Common myeloid progenitor, CD34-positive (primary cell): ENCODE results near the gene KRTAP8-1. TPM values are rescaled to one million over a fixed set of nuclear protein-coding genes. Genes with fewer than 3 reads are reported as not detected.
A peak's percentile ranks its signal among the peaks of the same experiment; 100 is the strongest.

Experiments used
- CTCF ChIA-PET: fragments of 350-600 bp; sonication (Branson Sonifier 250); formaldehyde crosslinking; loops from one replicate; lab custom pipeline; 2021; ENCODE audit warnings: antibody characterized with exemption; lab: Charles Lee
- POLR2A ChIA-PET: fragments of 350-600 bp; sonication (Branson Sonifier 250); formaldehyde crosslinking; loops from one replicate; lab custom pipeline; 2021; ENCODE audit warnings: antibody characterized with exemption; lab: Charles Lee
- DNase-seq, 3 donors: peaks; one replicate each; pipeline versions ENCODE4 v3.0.0 to v3.0.0-alpha.2; 2013
- H3K27ac ChIP-seq, 2 experiments: 1 replicate in 1 of 2; 2 replicates in 1 of 2; pipeline ENCODE4 v1.7.0; 2013; ENCODE audit warnings: inconsistent platforms in 2 of 2, low read length in 2 of 2, mild to moderate bottlenecking in 2 of 2, low read depth in 1 of 2, moderate library complexity in 1 of 2; ENCODE audit not compliant: severe bottlenecking in 2 of 2, insufficient read depth in 1 of 2, poor library complexity in 1 of 2
- H3K27me3 ChIP-seq, 5 experiments: replicated peaks in 2 of 5; 1 replicate in 3 of 5; 2 replicates in 2 of 5; pipeline versions ENCODE4 v1.6.1 to v1.7.0; 2013; ENCODE audit warnings: low read length in 4 of 5, mild to moderate bottlenecking in 2 of 5, moderate library complexity in 2 of 5, inconsistent platforms in 1 of 5; ENCODE audit not compliant: insufficient read depth in 5 of 5, control insufficient read depth in 4 of 5
- H3K36me3 ChIP-seq, 4 experiments: 1 replicate in 2 of 4; 2 replicates in 2 of 4; pipeline versions ENCODE4 v1.6.1 to v1.7.0; 2013; ENCODE audit warnings: low read length in 3 of 4, control low read depth in 1 of 4, mild to moderate bottlenecking in 1 of 4; ENCODE audit not compliant: control insufficient read depth in 4 of 4, insufficient read depth in 4 of 4
- H3K4me1 ChIP-seq, 4 experiments: 1 replicate in 3 of 4; 2 replicates in 1 of 4; pipeline versions ENCODE4 v1.6.1 to v1.7.1; 2013; ENCODE audit warnings: low read length in 3 of 4, mild to moderate bottlenecking in 3 of 4, control low read depth in 1 of 4, inconsistent platforms in 1 of 4, moderate library complexity in 1 of 4; ENCODE audit not compliant: control insufficient read depth in 4 of 4, insufficient read depth in 4 of 4; ENCODE audit errors: control extremely low read depth in 1 of 4
- H3K4me3 ChIP-seq, 7 experiments: 1 replicate in 4 of 7; 2 replicates in 3 of 7; pipeline versions ENCODE4 v1.5.1 to v1.7.0; 2013; ENCODE audit warnings: mild to moderate bottlenecking in 7 of 7, low read length in 6 of 7, moderate library complexity in 6 of 7, inconsistent platforms in 2 of 7, low read depth in 2 of 7, control low read depth in 1 of 7; ENCODE audit not compliant: insufficient read depth in 4 of 7, control insufficient read depth in 1 of 7; ENCODE audit errors: extremely low read depth in 1 of 7
- H3K9me3 ChIP-seq, 5 experiments: 1 replicate in 4 of 5; 2 replicates in 1 of 5; pipeline versions ENCODE4 v1.6.1 to v1.7.1; 2013; ENCODE audit warnings: low read length in 4 of 5, mild to moderate bottlenecking in 2 of 5, inconsistent platforms in 1 of 5, low read depth in 1 of 5, moderate library complexity in 1 of 5; ENCODE audit not compliant: control insufficient read depth in 4 of 5, insufficient read depth in 2 of 5; ENCODE audit errors: control extremely low read depth in 1 of 5
- WGBS: methylation state at CpG from one replicate; pipeline ENCODE4 v1.1.5; 2013; ENCODE audit not compliant: insufficient coverage; 5-methylcytosine and 5-hydroxymethylcytosine counted together
- polyA plus RNA-seq: library from polyadenylated mRNA; unstranded; fragments of 120-200 nt; gene quantifications from one replicate; pipeline ENCODE4 v1.2.1, GENCODE V29; 2013

KRTAP8-1 gene
- polyA plus RNA-seq, result not detected

DNA sequence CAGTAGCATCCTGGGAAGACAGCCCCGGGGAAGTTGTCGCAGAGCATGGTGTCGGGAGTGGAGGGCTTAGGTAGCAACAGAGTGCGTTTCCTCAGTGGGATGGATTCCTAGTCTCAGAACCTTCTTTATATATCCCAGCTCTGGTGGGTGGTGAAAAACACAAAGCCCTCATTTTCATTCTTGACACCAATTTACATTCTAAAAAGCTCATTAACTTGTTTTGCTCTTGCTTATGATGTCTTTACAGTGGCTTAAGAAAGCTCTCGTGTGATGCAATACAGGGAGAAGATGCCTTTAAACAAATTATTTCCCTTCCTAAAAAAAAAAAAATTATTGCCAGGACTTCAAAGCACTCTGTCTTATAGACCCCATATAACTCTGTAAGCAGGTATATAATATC is at the start of gene KRTAP8-1:
Gene KRTAP8-1, minus strand, starts transcription at position 101 of the 400 bp plus-strand sequence. Its CDS starts 54 bp downstream, at position 47.
- Histone ChIP-seq H3K27me3 (no peaks in the 10 kb centered on the region), H3K4me3 (no peak within 1 kb of the TSS), H3K9me3 (no peaks in the 10 kb centered on the region), H3K36me3 (no peaks in the 10 kb centered on the region), H3K27ac (no peak within 1 kb of the TSS), H3K4me1 (no peaks in the 10 kb centered on the region)
- 100% methylated on average over 1 of the region's 5 CpGs for WGBS
- DNase-seq, result no peak
- POLR2A ChIA-PET, result no interaction called here
- CTCF ChIA-PET, result no interaction called here

DNA sequence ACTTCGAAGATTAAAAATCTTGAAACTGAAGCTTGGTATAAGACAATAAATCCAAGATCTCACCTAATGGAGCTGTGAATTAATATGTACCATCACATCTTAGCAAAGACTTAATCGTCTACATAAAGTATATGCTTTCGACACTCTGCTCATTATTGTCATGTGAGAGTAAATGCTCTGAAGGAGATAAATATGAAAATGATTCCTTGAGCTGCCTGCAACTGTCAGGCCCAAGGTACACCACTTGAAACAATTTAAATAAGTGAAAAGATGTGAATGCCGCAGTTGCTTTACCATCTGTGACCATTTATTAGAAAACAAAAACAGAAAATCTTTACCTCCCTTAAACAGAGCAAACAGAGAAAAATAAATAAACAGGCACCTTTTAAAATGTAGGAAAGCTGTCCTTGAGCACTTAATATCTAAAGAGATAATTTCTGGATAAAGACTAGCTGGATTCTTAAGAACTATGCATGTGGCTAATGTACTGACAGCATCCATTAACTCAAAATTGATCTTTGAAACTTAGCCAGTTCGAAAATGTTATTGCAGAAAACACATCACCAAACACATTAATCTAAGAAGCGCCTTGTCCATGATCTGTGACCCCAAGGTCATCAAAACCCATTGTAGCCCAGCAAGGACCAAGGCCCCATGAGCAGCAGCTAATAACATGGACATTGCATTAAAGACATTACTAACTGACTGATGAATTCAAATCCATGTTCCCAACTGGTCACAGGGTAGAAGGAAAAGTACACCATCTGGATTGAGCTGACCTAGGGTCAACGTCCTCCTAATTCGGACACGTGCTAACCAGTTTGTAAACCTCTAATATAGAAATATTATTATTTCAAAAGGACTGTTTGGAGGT is 34.8 kb upstream of the KRTAP8-1 start:
- Histone ChIP-seq H3K27me3 (no peaks in the 10 kb centered on the region), H3K9me3 (no peaks in the 10 kb centered on the region), H3K36me3 (no peaks in the 10 kb centered on the region), H3K27ac (no peak overlapping the region), H3K4me1 (no peaks in the 10 kb centered on the region), H3K4me3 (no peak overlapping the region)
- POLR2A ChIA-PET, result no interaction called here
- 100% methylated on average over 2 of the region's 9 CpGs for WGBS
- DNase-seq, result no peak
- CTCF ChIA-PET, result no interaction called here

- H3K27me3 ChIP-seq, result no peaks in the 10 kb centered on the region
- ChIA-PET CTCF (no interaction called here), POLR2A (no interaction called here)
- H3K4me3 ChIP-seq, result no peak overlapping the region
- DNase-seq, result no peak
- no peak overlapping the region for H3K27ac ChIP-seq
- no peaks in the 10 kb centered on the region for H3K36me3 ChIP-seq
- H3K4me1 ChIP-seq, result no peaks in the 10 kb centered on the region
- no peaks in the 10 kb centered on the region for H3K9me3 ChIP-seq
Measured at GRCh38 chr21:30842990-30843389, 29.9 kb upstream of the KRTAP8-1 start.

GRCh38 chr21:30839304-30839703 is 26.2 kb upstream of the KRTAP8-1 start:
- H3K4me3 ChIP-seq, result no peak overlapping the region
- 39% methylated on average over 4 of the region's 5 CpGs for WGBS
- H3K4me1 ChIP-seq, result no peaks in the 10 kb centered on the region
- CTCF ChIA-PET, result no interaction called here
- H3K9me3 ChIP-seq, result no peaks in the 10 kb centered on the region
- POLR2A ChIA-PET, result no interaction called here
- H3K27ac ChIP-seq, result no peak overlapping the region
- DNase-seq, result peak; percentile 1 to 14 (median 8)
- H3K36me3 ChIP-seq, result no peaks in the 10 kb centered on the region
- H3K27me3 ChIP-seq, result no peaks in the 10 kb centered on the region

- POLR2A ChIA-PET, result no interaction called here
- no peak overlapping the region for H3K4me3 ChIP-seq
- CTCF ChIA-PET, result no interaction called here
- no peak overlapping the region for H3K27ac ChIP-seq
- no peak for DNase-seq
- no peaks in the 10 kb centered on the region for H3K36me3 ChIP-seq
- no peaks in the 10 kb centered on the region for H3K27me3 ChIP-seq
- no peaks in the 10 kb centered on the region for H3K9me3 ChIP-seq
- 100% methylated on average over 3 of the region's 6 CpGs for WGBS
- no peaks in the 10 kb centered on the region for H3K4me1 ChIP-seq
Measured at GRCh38 chr21:30838536-30838935, 25.5 kb upstream of the KRTAP8-1 start.

GRCh38 chr21:30831194-30831765 is 18.2 kb upstream of the KRTAP8-1 start:
- H3K4me3 ChIP-seq, result no peak overlapping the region
- H3K27me3 ChIP-seq, result peaks cover 0 to 2% (median 0%) of the 10 kb centered on the region in 5 experiments
- POLR2A ChIA-PET, result no interaction called here
- WGBS, result no CpG with 5 or more reads among the region's 6 CpGs
- H3K27ac ChIP-seq, result no peak overlapping the region
- CTCF ChIA-PET, result no interaction called here
- peak; percentile 2 to 29 (median 15) for DNase-seq
- H3K4me1 ChIP-seq, result no peaks in the 10 kb centered on the region
- peaks cover 0 to 5% (median 0%) of the 10 kb centered on the region in 5 experiments for H3K9me3 ChIP-seq
- no peaks in the 10 kb centered on the region for H3K36me3 ChIP-seq

- CTCF ChIA-PET, result interaction anchor here (0.7 kb wide), 1 partner anchor 11 kb away, joined by 3 read pairs; no protein-coding TSS in a partner anchor
- WGBS, result 94% methylated on average over 2 of the region's 4 CpGs
Measured at GRCh38 chr21:30829659-30830058, 16.6 kb upstream of the KRTAP8-1 start, which contains the start of gene KRTAP7-1. TSS of gene KRTAP7-1 (minus strand) at chr21:30829759. CDS start at chr21:30829698, 61 bp downstream.

More at GRCh38 chr21:30829659-30830058, 16.6 kb upstream of the KRTAP8-1 start, which contains the start of gene KRTAP7-1:
- Histone ChIP-seq H3K27ac (no peak within 1 kb of the TSS), H3K4me1 (no peaks in the 10 kb centered on the region), H3K4me3 (no peak within 1 kb of the TSS), H3K9me3 (peaks cover 0 to 5% (median 0%) of the 10 kb centered on the region in 5 experiments), H3K36me3 (no peaks in the 10 kb centered on the region), H3K27me3 (peaks cover 0 to 2% (median 0%) of the 10 kb centered on the region in 5 experiments)
- POLR2A ChIA-PET, result no interaction called here
- DNase-seq, result no peak
